AML-193 (cell line): ENCODE data around the gene MCRS1.
"Not testable (repeated sequence)": the region's sequence is repeated elsewhere in the genome, so short reads cannot be mapped to it uniquely, and the experiment has no call there.

Experiments
- DNase-seq, 2 experiments: peaks; one replicate each; lab custom pipeline; 2025; lab: John Stamatoyannopoulos, UW

MCRS1 gene, protein sequence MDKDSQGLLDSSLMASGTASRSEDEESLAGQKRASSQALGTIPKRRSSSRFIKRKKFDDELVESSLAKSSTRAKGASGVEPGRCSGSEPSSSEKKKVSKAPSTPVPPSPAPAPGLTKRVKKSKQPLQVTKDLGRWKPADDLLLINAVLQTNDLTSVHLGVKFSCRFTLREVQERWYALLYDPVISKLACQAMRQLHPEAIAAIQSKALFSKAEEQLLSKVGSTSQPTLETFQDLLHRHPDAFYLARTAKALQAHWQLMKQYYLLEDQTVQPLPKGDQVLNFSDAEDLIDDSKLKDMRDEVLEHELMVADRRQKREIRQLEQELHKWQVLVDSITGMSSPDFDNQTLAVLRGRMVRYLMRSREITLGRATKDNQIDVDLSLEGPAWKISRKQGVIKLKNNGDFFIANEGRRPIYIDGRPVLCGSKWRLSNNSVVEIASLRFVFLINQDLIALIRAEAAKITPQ

DNA sequence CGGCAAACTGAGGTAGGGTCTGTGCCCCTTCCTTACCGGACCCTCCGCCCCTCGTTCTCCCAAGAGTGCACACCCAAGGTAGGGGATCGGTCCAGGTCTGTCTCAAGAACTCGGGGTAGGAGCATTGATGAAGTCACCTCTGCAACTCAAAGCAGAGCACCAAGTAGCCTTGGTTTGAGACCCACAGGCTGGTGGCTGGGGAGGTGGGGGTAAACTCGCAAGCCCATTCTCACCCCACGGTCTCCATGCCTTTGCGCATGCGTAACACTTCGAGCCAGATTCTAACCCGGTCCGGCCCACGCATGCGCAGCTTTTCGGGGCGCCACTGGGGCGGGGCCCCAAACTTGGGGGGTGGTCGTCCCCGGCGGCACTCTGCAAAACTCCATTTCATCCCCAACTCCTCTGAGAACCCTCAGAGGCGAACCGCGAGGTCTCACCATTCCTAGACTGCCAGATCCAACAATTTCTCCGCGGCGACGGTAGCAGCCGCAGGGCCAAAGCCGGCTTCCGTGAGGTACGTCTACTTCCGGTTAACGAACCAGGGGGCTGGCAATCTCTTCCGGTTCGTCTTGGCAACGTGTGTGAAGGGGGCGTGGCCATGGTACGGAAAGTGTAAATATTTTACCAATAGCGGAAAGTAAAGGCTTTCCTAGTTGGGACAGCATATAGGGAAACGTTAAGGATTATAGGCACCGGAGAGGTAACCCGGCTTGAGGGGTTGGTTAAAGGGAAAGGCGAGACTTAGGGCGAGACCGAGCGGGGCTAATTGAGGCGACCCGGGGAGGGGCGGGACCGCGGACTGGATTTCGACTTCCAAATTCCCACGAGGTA, at the start of gene MCRS1:
Gene MCRS1 (minus strand): TSS at position 532 of the 831 bp plus-strand sequence. CDS start 1,411 bp downstream, outside the sequence.
- peak; percentile 90 to 91 for DNase-seq

DNA sequence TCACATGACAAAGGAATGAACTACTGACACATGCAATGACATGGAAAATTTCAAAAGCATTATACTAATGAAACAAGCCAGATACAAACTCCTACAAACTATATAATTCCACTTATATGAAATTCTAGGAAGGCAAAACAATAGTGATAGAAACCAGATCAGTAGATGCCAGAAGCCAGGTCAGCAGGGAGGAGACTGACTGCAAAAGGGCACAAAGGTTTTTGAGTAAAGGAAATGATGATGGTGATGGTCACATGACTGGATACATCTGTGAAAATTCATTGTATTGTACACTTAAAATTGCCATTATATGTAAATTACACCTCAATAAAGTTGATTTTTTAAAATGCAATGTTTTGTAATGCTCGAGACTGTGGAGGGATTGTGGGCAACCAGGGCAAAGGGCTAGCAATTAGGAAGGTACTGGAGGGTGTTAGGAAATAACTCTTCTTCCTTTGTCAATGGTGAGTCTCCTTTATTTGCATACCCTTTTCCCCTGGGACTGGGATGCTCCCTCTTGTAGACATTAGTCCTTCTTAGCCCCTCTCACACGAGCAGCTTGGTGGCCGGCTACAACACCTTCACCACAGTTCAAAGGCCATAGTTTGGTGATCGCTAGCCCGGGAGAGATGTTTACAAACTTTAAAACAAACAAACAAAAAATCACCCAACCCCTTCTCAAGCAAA, 48.7 kb upstream of the MCRS1 start:
- DNase-seq, result no peak

DNA sequence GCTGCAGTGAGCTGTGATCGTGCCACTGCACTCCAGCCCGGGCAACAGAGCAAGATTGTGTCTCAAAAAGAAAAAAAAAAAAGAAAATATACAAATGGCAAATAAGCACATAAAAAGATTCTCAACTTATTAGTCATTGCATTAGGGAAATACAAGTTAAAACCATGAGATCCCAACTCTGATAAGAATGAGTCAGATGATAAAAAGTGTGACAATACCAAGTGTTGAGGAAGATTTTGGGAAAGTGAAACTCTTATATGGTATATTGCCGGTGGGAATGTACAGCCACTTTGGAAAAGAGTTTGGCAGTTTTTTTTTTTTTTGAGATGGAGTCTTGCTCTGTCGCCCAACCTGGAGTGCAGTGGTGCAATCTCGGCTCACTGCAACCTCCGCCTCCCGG, 47.8 kb upstream of the MCRS1 start:
- no peak for DNase-seq

DNA sequence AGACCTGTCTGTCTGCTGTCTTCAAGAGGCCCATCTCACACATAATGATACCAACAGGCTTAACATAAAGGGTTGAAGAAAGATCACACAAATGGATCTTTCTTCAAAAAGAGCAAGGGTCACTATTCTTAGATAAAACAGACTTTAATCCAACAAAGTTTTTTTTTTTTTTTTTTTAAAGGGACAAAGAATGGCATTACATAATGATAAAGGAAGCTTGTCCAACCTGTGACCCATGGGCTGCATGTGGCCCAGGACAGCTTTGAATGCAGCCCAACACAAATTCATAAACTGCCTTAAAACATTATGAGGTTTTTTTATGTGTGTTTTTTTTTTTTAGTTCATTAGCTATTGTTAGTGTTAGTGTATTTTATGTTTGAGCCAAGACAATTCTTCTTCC, 44.3 kb upstream of the MCRS1 start:
- DNase-seq, result no peak

DNA sequence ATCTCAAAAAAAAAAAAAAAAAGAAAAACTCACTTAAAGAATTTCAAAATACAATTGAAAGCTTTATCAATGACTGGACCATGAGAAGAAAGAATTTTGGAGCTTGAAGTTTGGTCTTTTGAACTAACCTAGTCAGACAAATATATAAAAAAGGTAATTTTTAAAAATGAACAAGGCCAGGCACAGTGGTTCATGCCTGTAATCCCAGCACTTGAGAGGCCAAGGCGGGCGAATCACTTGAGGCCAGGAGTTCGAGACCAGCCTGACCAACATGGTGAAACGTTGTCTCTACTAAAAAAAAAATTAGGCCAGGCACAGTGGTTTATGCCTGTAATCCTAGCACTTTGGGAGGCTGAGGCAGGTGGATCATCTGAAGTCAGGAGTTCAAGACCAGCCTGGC, 42.8 kb upstream of the MCRS1 start:
- not testable (repeated sequence) for DNase-seq

DNA sequence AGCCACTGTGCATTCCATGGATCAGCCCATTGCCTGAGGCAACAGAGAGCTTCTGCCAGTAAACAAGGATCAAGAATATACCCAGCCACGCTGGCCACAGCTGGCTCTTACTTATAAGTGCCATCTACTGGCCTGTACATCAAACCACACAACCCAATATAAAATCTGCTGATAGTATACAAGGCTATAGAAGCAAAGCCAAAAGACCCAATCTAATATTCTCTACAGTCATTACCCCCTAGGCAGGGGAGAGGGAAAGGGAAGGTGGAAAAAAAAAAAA, 41.9 kb upstream of the MCRS1 start:
- peak; percentile 8 to 15 for DNase-seq

DNA sequence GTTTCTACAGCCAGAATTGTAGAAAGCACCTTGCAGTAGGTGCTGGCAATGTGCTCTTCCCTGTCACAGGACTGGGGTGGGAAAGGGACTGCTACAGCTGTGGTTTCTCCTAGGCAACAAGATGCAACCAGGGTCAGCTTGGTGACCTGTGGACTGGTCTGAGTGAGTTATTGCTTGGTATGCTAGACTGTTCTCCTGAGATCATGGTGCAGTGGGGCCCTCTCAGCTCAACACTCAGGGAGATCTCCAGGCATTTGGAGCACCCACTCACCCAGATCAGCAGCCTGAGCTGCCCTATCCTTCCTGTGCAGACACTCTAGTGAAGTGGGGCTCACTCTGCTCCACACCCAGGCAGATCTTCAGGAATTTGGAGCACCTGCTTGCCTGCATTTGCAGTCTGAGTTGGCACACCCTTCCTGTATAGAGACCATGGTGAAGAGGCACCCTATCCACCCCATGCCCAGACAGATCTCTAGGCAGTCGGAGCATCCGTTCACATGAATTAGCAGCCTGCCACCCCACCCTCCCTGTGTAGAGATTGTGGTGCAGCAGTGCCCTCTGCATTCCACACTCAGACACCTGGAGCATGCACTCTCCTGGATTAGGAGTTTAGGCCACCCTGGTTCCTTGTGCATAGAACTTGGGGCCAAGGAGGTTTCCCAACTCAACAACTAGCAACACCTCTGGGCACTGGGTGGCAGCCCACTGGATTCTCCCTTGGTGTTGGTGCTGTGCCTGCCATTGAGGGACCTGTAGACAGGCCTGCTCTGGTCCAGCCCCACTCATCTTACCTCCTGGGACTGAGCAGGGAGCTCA, 41.3 kb upstream of the MCRS1 start:
- no peak for DNase-seq

DNA sequence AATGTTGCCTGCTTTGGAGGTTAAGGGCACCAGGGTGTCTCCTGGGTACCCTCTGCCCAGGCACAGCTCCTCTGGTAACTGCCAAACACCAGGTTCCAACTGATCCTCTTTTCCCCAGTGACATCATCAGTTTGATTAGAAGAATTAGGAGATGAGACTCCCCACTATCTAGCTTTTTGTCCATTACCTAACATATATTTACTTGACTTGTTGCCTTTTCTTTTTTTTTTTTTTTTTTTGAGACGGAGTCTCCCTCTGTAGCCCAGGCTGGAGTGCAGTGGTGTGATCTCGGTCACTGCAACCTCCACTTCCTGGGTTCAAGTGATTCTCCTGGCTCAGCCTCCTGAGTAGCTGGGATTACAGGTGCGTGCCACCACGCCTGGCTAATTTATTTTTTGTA, 37.6 kb upstream of the MCRS1 start, which contains the start of gene FAM186B:
Gene FAM186B (minus strand): TSS at position 101 of the 400 bp plus-strand sequence. CDS start 162 bp downstream, outside the sequence.
- DNase-seq, result not testable (repeated sequence)

DNA sequence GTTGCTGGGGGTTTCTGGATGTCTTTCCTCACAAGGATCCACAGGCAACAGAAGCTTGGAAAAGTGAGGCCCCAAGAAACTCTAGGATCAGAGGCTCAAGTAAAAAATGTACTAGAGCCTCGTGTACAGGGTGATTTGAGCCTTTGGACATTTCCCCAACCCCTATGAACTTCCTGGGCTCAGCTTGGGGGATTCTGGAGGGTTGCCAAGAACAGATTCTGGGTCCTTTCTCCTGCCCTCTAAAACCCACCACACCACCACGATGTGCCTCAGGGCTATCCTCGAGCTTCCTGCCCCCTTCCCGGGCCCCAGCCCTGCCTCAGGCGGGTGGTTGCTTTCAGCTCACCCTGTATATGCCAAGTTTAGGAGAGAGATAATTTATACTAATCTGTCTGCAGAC, 36.9 kb upstream of the MCRS1 start:
- DNase-seq, result no peak

DNA sequence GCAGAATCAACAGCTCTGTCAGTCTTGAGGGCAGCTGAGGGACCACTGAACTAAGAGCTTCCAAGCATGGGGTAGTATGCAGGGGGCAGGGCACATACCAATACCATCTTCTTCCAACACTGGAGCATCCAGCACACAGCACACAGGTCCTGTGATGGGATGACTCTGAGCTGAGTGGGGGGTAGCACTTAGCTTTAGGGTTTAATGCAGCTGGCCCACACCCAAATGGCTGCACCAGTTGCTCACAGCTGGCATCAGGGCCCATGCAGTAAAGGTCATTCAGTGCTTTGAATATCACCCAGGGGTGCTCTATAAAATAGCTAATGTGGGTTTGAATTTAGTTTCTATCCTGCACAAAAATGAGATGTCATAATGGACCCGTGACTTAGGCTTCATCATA, 35.8 kb upstream of the MCRS1 start:
- DNase-seq, result no peak

DNA sequence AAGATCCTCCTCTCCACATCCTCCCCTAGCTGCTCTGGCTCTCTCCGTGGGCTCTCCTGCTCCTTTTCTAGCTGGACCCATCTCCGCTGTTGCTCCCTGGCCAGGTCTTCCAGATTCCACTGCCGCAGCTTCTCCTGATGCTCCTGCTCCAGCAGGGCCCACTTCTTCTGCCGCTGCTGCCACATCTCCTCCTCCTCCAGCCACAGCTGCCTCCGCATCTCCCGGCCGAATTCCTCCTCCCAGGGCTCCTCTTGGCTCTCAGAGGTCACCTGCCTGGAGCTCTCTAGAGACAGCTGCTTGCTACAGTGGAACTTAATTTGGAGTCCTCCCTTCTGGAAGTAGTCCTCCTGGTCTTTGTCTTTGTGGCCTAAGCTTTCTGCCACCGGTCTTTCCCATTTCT, 32.0 kb upstream of the MCRS1 start:
- no peak for DNase-seq

DNA sequence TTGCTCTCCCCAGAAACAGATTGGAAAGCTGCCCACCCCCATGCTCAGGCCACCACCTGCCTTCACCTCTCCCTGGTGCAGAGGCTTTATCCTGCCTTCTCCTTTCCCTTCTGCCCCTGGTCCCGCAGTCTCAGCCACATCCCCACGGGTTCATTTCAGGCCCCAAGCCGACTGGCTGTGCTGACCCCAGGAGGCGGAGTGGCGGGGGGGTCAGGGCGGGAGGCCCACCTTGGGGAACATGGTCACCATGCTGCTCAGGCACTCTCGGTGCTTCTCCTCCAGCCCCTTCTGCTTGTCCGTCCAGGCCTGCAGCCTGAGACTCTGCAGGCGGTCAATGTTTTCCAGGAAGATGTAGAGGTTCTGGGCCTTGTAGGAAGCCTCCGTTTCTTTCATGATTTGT, 30.6 kb upstream of the MCRS1 start:
- DNase-seq, result no peak

DNA sequence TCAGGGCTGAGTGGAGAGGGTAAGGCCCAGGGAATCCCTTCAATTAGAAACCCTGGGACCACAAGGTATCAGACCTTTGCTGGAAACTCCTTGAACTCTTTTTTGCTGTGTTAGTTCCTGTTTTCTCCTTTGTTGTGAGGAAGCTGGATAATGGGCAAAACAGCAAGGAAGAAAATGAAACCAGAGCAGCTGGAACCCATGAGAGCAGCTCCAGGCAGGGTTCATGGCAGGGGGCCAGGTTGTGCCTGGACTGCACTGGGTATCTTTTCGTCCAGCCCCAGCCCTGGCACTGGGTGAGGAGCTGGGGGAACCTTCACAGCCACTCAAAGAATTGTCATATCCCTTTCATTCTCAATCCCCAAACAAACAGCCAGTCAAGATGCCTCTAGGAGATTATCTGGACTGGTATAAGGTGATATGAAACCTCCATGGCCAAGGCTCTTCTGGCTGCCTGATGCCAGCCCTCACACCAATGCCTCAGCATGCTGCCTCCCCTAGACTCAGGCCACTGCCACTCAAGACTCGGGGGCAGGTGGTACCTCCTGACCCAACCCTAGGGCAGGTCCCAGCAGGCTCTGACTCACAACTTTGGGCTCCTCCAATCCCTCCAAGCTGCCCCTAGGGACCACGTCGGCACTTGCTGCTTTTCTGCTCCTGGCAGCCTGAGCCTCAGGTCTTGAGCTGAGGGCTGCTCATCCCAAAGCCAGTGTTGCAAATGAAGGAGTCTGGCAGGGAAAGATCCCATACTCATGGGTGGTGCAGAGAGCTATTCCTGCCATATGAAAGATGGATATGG, 21.0 kb upstream of the MCRS1 start:
- DNase-seq, result no peak

DNA sequence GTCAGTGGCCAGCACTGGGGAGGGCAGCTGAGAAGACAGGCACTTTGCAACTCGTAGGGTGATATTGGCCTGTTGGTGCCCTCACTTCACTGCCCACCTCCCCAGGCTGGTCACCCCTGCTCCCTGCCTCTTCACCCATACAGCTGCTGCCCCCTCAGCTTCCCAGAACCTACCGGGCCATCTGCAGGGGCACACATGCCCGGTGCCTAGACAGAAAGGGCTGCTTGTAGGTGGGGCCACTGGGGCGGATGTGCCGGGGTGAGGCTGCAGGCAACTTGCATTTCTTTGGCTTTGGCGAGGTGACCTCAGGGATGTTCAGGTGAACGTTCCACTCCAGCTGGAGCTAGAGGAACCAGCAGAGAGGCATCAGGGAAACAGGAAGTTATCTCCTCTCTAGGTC, 20.3 kb upstream of the MCRS1 start:
- no peak for DNase-seq

DNA sequence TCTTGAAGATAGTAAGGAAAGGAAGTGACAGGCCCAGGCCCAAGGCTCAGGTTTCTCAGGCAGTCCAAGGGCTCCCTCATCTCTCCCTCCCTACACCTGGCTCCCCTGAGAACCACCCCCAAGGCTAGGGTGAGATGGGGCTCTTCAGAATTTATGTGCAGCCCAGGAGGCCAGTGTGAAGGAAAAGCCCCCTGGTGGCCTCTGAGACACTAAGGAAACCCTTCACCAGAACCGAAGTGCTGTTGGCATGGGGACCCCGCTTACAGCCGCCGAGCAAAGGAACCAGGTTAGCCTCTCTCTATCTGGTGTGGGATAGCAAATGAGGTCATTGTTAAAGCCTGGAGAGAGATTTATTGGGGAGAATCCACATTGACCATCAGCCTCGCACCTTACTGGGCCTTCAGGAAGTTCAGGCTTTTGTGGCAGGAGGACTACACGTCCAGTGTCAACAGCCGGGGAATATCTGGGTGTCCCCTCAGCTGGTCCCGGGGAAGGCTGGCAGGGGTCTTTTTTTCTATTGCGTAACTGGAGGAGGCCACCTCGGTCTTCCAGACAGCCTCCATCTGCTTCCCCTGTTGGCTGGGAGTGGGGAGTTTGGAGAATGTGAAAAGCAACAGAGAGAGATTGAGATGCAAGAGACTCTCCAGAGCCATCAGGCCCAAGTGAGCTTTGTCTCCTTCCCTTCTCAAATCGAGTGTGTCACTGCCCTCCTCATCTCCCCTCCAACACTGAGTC, 19.4 kb upstream of the MCRS1 start:
- no peak for DNase-seq

DNA sequence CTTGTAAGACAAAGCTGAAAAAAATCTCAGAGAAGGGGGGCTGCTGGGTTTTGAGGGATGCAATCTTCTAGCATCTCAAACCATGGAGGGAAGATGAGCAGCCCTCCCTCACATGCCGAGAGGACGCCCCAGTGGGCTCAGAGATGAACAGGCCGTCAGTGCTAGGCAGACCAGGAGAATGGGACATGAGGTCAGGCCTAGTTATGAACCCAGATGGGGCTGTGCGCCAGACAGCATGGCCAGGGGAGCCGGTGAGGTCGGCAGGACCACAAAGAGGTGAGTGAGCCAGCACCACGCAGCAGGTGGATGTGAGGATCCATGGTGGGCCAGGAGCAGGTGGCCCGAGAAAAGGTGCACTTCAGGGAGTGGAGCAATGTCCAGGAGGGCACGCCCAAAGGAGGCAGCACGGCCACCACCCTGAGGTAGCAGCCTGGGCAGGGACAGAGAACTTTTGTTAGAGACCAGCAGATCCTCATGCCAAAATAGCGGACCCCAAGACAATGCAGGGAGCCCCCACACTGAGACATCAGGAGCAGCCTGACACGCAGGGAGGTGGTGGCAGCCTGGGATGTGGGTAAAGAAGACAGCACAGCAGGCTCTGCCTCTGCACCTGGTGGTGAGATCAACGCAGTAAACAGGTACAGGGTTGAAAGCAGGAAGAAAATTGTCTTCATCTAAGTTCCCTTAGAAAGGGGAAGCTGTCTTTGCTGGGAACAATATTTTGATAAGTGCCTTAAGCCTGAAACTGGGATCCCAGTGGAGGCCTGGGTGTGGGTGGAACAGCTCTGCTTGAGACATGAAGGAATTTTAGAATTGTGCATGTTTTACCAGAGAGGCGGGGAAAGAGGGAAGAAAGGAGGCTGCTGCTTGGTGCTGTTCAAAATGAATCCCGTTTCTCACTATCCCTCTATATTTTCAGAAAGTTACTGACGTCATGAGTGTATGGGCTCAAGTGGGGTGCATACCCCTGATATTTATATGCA, 17.8 kb upstream of the MCRS1 start:
- DNase-seq, result no peak

DNA sequence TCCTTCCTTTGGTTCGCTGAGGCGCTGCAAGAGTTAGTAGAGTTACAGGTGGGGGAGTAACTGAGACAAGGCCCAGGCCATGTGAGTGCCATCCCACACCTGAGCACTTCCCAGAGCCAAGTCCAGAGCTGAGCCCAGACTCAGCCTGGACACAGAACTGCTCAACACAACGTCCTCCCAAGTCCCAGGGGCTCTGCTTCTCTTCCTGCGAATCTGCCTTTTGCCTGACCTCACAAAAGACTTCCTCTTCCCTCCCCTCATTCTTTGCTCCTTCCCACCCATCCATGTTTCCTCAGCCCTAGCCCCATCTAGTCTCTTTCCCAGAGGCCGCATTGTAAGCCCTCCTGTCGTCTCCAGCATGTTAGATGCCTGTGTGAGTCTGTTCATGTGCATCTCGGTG, 16.6 kb upstream of the MCRS1 start:
- DNase-seq, result no peak

DNA sequence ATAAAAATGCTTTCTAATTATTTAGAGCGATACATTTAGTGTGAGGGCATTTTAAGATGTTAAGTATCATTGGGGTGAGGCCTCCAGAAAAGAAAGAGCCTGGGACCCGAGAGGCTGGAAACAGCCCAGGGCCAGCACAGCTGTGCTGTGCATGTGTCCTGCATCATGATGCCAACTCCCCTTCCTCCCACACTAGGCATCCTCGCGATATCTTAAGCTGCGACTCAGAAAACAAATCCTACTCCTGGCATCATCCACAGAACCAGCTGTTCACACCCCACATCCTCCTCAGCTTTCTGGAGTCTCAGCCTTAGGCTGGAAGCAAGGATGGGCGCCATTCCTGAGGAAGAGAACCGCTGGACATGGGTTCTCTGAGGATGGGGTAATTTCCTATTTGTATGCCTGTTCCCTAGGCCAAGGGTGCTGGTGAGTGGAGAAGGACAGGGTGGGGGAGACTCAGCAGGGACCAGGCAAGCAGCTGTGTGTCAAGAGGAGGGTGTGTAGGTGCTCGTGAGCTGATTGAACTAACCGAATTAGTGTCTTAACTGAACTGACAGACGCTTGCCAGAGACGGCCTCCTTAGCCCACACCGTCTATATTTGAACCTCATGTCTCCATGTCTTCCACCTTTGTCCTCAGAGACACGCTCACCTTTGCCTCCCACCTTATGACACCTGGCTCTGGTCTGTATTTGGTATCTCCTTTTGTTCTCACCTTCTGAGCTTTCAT, 15.6 kb upstream of the MCRS1 start:
- no peak for DNase-seq
